Activated CD4-positive, alpha-beta T cell treated with anti-CD3 and anti-CD28 coated beads for 4 hours (primary cell): Measurements from ENCODE around the gene CAMK2A.

Experiments
- DNase-seq, 2 donors: peaks; one replicate each; pipeline ENCODE4 v3.0.0-alpha.2; 2020

Gene CAMK2A

GRCh38 chr5:150274811-150275210 lies 14.8 kb downstream of the CAMK2A start:
- no peak for DNase-seq

DNA sequence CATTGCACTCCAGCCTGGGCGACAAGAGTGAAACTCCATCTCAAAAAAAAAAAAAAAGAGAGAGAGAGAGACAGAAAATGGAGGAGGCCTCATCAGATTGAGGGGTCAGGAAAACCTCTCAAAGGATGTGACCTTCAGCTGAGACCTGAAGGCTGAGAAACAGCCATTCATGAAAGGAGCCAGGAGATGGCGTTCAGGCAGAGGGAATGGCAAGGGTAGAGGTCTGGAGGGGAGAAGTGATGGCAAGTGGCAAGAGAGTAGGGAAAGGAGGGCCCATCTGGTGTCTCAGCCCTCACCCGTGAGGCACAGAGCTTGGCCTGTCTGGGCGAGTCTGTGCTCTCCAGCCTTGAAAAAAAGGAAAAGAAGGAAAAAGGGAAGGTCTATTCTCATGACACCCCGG lies 17.0 kb downstream of the CAMK2A start:
- DNase-seq: no peak

DNA sequence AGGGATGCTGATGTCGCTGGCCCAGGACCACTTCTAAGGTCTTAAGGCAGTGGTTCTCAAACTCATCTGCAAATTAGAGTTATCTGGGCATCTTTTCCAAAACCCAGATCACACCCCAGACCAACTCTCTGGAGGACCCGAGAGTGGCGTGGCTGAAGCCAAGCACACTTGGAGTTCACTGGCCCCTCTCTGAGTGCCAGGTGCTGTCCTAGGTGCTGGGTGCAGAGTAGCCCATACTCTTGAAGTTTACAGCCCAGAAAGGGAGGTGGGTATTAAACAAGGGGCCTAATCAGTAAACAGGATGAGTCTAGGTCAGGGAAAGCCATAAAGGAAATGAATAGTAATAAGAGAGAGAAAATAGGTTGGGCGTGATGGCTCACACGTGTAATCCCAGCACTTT lies 17.6 kb downstream of the CAMK2A start:
- no peak for DNase-seq

GRCh38 chr5:150271296-150271692 lies 18.3 kb downstream of the CAMK2A start:
- DNase-seq: no peak

- no peak for DNase-seq
Observed at GRCh38 chr5:150270541-150271295, 18.9 kb downstream of the CAMK2A start.

DNA sequence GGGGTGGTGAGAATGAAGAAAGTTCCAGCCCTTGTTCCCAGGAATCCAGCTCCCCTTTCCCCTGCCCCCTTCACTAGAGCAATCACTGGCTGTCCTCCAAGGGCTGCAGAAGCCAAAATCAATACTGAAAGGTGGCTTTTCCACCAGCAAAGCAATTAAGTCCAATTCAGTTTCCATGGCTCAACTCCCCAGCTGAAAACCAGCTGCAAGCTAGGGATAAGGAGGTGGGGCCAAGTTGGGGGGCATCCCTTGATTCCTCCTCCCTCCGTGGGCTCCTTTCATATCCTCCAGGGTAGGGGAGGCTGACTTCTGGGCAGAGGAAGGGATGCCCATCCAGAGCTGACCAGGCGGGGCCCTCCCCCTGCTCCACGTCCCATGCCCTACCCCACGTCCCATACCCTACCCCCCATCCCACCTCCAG lies 22.7 kb downstream of the CAMK2A start:
- no peak for DNase-seq

DNA sequence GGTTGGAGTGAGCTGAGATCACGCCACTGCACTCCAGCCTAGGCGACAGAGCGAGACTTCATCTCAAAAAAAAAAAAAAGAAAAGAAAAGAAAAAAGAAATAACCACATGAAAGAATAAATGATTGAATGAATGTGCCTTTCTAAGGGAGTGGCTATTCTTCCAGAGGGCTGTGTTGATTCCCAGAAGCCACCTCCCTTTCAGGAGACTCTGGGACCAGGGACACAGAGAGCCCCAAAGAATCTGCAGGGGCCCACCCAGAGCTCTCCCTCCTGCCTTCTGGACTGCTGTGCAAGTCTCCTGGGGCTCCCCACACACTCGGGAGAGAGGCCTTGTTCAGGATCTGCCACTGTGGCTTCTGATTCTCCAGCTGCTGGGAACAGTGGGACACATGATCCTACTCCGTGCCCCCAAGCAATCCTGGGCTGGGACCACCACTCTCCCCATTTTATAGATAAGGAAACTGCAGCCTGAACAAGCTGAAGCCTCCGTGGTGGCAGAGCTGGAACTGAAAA lies 23.6 kb downstream of the CAMK2A start:
- no peak for DNase-seq

GRCh38 chr5:150264667-150265603 lies 24.6 kb downstream of the CAMK2A start:
- no peak for DNase-seq

GRCh38 chr5:150263801-150264621 lies 25.6 kb downstream of the CAMK2A start:
- no peak for DNase-seq

GRCh38 chr5:150263375-150263775 lies 26.2 kb downstream of the CAMK2A start:
- no peak for DNase-seq

GRCh38 chr5:150262502-150262901 lies 27.1 kb downstream of the CAMK2A start:
- DNase-seq: no peak

DNA sequence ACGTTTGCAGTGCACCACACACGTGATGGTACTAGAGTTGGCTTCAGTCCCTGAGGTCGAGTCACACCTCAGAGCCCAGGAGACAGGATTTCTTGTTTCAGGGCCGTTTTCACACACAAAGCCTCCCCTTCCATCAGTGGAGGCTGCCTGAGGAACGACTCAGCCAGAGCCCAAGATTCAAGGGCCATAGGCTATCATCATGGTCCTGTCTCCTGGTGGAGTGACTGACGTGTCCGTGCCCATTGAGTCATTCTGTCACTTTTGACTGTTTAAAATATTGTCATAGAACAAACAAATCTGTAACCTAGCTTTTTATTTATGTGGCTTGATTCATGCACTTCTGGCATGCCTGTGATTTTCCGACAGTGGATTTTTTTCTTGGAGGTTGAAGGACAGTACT lies 28.3 kb downstream of the CAMK2A start:
- no peak for DNase-seq

DNA sequence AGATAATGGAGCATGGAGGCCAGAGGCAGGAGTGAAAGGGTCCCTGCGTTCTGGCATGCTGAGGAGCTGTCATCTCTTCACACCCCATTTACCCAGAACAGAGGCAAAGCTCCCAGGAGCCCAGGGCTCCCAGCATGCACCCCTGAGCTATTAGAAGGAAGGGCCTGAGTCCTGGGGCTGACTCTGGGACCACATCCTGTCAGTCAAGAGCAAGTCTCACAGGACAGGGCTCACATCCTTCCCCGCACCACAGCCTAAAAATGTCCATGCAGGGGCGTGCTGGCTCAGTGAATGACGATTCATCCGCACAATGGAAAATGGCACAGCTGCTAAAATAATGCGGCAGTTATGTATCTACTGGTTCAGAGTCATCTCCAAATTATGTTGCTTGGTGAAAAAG lies 31.4 kb downstream of the CAMK2A start:
- no peak for DNase-seq

- no peak for DNase-seq
Observed at GRCh38 chr5:150257424-150257823, 32.1 kb downstream of the CAMK2A start.

DNA sequence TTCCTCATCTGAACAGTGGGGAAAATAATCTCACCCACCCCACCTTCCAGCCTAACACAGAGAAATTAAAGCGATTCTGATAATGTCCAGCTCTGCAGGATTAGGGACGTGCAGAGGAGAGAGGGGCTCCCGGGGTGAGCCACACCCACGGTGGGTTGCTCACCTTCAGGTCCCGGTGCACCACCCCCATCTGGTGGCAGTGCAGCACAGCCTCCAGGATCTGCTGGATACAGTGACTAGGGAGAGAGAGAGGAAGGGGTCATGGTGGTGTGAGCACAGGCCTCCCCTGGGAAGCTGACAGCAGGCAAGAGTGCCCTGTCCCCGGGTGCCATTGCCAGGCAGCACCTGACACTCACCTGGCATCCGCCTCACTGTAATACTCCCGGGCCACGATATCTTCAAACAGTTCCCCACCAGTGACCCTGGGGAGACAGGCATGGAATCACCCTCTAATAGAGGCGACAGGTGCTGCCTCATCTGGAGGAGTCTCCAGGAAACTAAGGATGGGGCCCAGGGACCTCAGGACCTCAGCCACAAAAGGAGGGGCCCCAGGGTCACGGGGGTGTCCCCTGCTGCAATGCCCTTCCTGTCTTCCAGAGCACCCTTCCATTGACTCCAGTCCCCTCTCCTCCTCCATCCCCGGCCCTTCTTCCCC lies 33.0 kb downstream of the CAMK2A start:
- no peak for DNase-seq

- DNase-seq: no peak
Observed at GRCh38 chr5:150255659-150256409, 33.7 kb downstream of the CAMK2A start.

- no peak for DNase-seq
Observed at GRCh38 chr5:150254774-150255173, 34.8 kb downstream of the CAMK2A start.

GRCh38 chr5:150254363-150254762 lies 35.2 kb downstream of the CAMK2A start:
- DNase-seq: no peak

DNA sequence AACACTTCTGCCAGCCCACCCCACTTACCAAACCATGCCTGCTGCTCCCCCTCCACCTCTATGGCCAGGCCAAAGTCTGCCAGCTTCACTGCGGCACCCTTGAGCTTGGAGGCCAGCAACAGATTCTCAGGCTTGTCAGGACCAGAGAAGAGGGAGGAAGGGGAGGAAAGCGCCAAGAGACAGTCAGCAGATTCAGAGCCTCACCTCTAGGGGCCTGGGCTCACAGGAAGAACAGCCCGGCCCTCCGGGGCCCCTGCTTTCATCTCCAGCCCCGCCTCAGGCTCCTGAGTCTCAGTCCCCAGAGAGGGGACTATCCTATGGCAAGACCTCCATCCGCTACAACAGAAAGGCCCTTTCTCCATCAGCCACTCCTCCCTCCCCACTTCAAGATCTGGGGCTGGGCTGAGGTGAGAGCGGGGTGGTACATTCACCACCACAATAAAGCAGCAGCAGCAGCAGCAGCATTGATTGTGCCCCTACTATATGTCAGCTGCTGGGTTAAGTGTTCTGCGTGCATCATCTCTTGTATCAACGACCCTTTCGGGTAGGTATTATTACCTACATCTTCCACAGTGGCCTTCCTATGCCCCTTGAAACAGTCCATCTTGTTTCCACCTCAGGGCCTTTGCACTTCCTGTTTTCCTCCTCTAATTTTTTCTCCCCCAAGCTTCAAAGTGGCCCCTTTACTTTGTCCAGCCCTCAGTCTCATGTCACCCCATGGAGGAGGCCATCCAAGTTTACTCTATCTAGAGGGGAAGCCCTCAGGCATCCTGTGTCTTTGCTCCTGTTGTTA lies 36.0 kb downstream of the CAMK2A start:
- DNase-seq: no peak

GRCh38 chr5:150252489-150252888 lies 37.1 kb downstream of the CAMK2A start:
- no peak for DNase-seq

- no peak for DNase-seq
Observed at GRCh38 chr5:150251504-150251903, 38.1 kb downstream of the CAMK2A start.
